Fibroblast of mammary gland (primary cell): ENCODE results near the gene FOXN3.
"Not testable (repeated sequence)": the region's sequence is repeated elsewhere in the genome, so short reads cannot be mapped to it uniquely, and the experiment has no call there.

Source experiments
- DNase-seq: peaks from one replicate; pipeline ENCODE4 v3.0.0-alpha.2; 2010; ENCODE audit warnings: low read depth
- H3K4me3 ChIP-seq: 2 replicates; pipeline ENCODE4 v1.5.1; 2011; ENCODE audit warnings: low read depth, mild to moderate bottlenecking, low read length, moderate library complexity; ENCODE audit not compliant: control insufficient read depth
- TF ChIP-seq, protein P1 (sequence below): conservative IDR thresholded peaks from 2 replicates; pipeline ENCODE4 v1.5.1; 2011; ENCODE audit warnings: low read depth, low read length, inconsistent platforms; ENCODE audit not compliant: control insufficient read depth, insufficient read depth

FOXN3 gene

DNA sequence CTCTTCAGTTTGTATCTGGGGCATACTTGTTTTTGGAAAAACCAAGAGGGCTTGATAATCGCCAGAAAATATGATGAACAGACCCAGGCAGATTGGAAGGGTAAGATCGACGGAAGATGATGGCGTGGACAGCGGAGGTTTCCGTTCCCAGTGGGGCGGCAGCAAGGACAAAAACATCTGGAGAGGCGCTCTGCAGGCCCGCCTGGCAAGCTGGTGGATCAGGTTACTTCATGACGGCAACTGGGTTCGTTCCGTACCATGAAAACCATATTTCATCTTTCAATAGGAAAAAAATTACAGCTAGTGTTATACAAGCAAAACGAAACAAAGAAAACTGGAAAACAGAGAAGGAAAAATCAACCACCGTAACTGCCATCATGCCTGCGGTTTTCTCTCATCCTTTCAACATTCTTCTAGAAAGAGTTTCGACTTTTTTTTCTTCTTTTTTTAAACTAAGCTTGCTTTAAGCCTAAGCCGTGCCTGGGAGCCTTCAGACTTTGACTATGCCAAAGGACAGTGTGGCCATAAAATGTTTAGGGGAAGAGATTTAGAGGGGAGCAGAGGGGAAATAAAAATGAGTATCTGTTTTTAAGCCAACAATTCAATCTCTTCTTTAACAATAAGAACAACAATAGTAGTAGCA lies 210.5 kb downstream of the FOXN3 start:
- DNase-seq: no peak
- TF ChIP-seq, protein P1, sequence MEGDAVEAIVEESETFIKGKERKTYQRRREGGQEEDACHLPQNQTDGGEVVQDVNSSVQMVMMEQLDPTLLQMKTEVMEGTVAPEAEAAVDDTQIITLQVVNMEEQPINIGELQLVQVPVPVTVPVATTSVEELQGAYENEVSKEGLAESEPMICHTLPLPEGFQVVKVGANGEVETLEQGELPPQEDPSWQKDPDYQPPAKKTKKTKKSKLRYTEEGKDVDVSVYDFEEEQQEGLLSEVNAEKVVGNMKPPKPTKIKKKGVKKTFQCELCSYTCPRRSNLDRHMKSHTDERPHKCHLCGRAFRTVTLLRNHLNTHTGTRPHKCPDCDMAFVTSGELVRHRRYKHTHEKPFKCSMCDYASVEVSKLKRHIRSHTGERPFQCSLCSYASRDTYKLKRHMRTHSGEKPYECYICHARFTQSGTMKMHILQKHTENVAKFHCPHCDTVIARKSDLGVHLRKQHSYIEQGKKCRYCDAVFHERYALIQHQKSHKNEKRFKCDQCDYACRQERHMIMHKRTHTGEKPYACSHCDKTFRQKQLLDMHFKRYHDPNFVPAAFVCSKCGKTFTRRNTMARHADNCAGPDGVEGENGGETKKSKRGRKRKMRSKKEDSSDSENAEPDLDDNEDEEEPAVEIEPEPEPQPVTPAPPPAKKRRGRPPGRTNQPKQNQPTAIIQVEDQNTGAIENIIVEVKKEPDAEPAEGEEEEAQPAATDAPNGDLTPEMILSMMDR: no peak
- no peak overlapping the region for H3K4me3 ChIP-seq

DNA sequence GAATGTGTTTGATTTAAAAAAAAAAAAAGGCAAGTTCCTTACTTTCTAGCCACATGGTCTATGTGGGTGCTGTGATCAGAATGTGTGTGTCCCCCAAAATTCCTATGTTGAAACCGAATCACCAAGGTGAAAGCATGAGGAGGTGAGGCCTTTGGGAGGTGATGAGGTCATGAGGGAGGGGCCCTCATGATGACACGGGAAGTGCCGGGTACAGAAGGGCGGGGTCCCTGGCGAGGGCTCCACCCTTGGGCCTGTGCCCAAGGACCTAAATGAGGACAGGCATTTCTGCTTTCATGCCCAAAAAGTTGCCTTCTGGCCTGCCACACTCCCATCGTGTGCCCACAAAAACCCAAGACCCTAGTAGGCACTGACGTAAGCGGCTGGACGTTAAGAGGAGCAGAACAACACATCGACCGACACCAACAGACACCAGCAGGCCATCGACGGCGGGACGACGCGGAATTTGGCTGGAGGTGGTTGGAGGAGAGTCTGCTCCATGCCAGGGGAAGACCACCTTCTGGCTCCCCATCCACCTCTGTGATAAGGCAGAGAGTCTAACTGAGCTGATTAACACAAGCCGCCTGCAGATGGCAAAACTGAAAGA lies 211.8 kb downstream of the FOXN3 start:
- TF ChIP-seq, protein P1: no peak
- no peak for DNase-seq
- no peak overlapping the region for H3K4me3 ChIP-seq

DNA sequence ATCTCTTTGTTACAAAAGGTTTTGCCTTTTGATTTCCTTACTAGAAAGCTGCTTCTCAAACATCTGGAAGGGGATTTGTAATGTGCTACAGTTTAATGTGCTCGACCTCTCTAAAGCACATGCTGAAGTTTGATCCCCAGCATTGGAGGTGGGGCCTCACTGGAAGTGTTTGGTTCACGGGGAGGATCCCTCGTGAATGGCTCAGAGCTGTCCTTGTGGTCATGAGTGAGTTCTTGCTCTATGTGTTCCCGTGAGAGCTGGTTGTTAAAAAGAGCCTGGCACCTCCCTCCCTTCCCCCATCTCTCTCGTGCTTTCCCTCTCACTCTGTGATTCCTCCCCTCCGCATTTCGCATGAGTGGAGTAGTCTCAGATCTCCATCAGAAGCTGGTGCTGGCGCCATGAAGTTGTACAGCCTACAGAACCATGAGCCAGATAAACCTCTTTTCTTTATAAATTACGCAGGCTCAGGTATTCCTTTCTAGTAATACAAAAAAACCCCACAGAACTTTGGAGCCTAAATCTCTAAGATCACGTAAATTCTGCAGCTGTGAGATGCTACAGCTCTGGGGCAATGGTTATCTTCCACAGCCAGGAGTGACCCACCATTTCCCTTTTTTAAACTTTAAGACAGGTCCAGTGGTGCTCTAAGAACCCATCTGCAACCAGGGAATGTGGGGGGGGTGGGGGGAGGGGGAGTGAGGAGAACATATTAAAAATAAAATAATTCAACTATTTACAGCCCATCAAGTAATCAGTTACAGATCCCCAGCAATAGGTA lies 214.4 kb downstream of the FOXN3 start:
- peak; percentile 14 for DNase-seq
- H3K4me3 ChIP-seq: no peak overlapping the region
- TF ChIP-seq, protein P1: no peak

DNA sequence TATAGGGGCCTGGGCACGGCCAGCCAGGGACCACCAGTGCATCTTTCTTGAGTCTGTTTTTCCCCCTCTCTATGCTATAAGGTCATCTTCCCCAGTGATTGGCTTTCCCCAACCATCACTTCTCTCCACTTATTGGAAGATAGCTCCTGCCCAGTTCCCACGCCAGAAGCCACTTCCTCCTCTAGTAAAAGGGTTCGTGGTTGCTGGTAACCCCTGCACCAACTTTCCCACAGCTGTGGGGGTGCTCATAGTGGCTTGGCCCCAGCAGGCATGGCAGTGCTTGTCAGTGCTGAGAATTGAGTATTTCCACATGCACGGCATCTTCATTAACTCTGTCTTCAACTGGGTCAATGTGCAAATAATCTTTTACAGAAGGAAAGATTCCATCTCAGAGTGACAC lies 215.4 kb downstream of the FOXN3 start:
- no peak for DNase-seq
- TF ChIP-seq, protein P1: no peak
- no peak overlapping the region for H3K4me3 ChIP-seq

DNA sequence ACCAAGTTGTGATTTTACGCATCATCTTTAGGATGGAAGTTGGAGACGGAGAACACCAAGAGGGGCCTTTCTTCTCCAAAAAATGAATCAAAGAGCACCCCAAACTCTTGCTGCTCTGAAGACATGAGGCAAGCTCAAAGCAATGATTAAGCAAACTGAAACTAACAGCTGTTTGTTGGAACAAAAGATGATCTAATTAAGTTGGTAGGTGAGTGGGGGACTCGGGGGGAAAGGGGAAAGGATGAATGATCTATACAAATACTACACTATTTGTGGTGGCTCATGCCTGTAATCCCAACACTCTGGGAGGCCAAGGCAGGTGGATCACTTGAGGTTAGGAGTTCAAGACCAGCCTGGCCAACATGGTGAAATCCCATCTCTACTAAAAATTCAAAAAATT lies 217.7 kb downstream of the FOXN3 start:
- DNase-seq, H3K4me3 ChIP-seq: not testable (repeated sequence)

DNA sequence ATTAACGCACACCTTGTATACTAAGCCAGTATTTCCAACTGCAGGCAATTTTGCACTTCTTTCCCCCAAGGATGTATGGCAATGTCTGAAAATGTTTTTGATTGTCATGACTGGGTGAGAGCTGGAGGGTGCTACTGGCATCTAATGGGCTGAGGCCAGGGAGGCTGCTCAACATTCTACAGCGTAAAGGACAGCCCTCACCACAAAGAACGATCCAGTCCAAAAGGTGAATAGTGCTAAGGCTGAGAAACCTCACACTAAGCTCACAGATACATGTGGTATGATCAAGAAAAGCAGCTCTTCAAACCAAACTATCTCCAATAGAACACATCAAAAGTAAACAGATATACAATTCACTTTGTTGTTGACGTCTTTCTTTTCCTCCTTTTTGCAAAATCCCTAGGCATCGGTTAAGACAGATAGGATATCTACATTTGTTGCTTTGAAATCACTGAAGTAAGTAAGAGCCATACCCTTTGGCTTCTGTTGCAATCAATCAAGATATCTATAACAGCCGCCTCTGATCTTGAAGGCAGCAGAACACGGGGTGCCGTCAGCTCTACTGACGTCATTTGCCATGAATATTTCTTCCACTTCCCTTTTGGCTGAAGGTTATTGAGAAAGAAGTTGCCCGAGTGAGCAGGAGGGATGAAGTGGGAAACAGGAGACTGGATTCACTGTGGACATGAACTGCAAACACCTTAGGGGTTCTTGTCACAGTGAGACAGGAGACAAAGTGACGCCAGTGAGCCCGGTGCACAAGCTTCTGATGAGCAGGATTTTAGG lies 218.3 kb downstream of the FOXN3 start:
- no peak overlapping the region for H3K4me3 ChIP-seq
- TF ChIP-seq, protein P1: no peak
- DNase-seq: peak; percentile 37
